A549 (cell line): ENCODE results near the gene SPDL1. TPM values are rescaled to one million over a fixed set of nuclear protein-coding genes. Genes with fewer than 3 reads are reported as not detected.

ENCODE experiments used
- ATAC-seq, 2 experiments: fragments of 200-7000 bp in 1 of 2; fragments of >200 bp in 1 of 2; cut with Nextera tagmentation in 1 of 2; cut with Tn5 transposase in 1 of 2; 3 replicates each; pipeline versions ENCODE4 v1.8.0 to v1.9.1; 2018 to 2020; ENCODE audit warnings: mild to moderate bottlenecking in 1 of 2, moderate library complexity in 1 of 2
- CTCF ChIA-PET: fragments of 300-600 bp; sonication (Branson Sonifier 250); formaldehyde crosslinking; extraction: SDS; loops from one replicate; lab custom pipeline; 2021; ENCODE audit warnings: antibody characterized with exemption, inconsistent platforms; lab: Yijun Ruan, JAX
- POLR2A ChIA-PET: fragments of 350-600 bp; formaldehyde crosslinking; extraction: SDS; loops from one replicate; lab custom pipeline; 2021; ENCODE audit warnings: antibody characterized with exemption, inconsistent platforms; lab: Yijun Ruan, JAX
- DNase-seq, 2 experiments: peaks; one replicate each; pipeline versions ENCODE4 v3.0.0 to v3.0.0-alpha.2; 2011 to 2016; ENCODE audit warnings: low read depth in 1 of 2, low spot score in 1 of 2
- FAIRE-seq: peaks from 2 replicates; lab custom pipeline; 2011; peaks lifted over from hg19 to GRCh38; lab: Jason Lieb, UNC
- H3K27ac ChIP-seq, 2 experiments: fragments of >200 bp; sonication (Bioruptor Twin); formaldehyde crosslinking; 3 replicates each; pipeline ENCODE4 v1.5.1; 2016 to 2017
- H3K4me1 ChIP-seq: fragments of >200 bp; sonication (Bioruptor Twin); formaldehyde crosslinking; 3 replicates; pipeline ENCODE4 v1.6.1; 2016
- H3K4me2 ChIP-seq: fragments of >200 bp; sonication (Bioruptor Twin); formaldehyde crosslinking; 3 replicates; pipeline ENCODE4 v1.6.1; 2016
- H3K4me3 ChIP-seq: fragments of >200 bp; sonication (Bioruptor Twin); formaldehyde crosslinking; 3 replicates; pipeline ENCODE4 v1.5.1; 2016
- H3K9me3 ChIP-seq: fragments of >200 bp; sonication (Bioruptor Twin); formaldehyde crosslinking; 3 replicates; pipeline ENCODE4 v1.6.1; 2016
- CBX2 ChIP-seq: fragments of 200-600 bp; sonication (generic); IDR thresholded peaks from 2 replicates; pipeline ENCODE4 v1.6.1; 2016; ENCODE audit warnings: low read depth, mild to moderate bottlenecking, borderline replicate concordance
- CBX8 ChIP-seq: fragments of 200-600 bp; sonication (generic); IDR thresholded peaks from 2 replicates; pipeline ENCODE4 v1.6.1; 2016
- CEBPB ChIP-seq, 2 experiments: fragments of >200 bp in 1 of 2; sonication (Bioruptor Twin) in 1 of 2; formaldehyde crosslinking in 1 of 2; IDR thresholded peaks; 2 replicates each; pipeline ENCODE4 v1.6.1; 2012 to 2016
- CHD4 ChIP-seq: fragments of 200-600 bp; sonication (generic); IDR thresholded peaks from 2 replicates; pipeline ENCODE4 v1.6.1; 2016; ENCODE audit warnings: antibody characterized with exemption, mild to moderate bottlenecking, borderline replicate concordance
- EHF ChIP-seq: fragments of 250-450 bp; sonication (Bioruptor Pico); IDR thresholded peaks from 2 replicates; pipeline ENCODE4 v1.5.0; 2020; ENCODE audit warnings: mild to moderate bottlenecking
- EP300 ChIP-seq, 2 experiments: fragments of >200 bp; sonication (Bioruptor Twin); formaldehyde crosslinking; IDR thresholded peaks; 2 replicates in 1 of 2; 3 replicates in 1 of 2; pipeline ENCODE4 v1.6.1; 2016 to 2017
- FOSB ChIP-seq: fragments of 250-450 bp; sonication (Bioruptor Pico); IDR thresholded peaks from 2 replicates; pipeline ENCODE4 v1.5.0; 2020; ENCODE audit warnings: mild to moderate bottlenecking, moderate library complexity
- FOSL2 ChIP-seq, 2 experiments: fragments of 450-650 bp in 1 of 2; fragments of >200 bp in 1 of 2; sonication (Bioruptor Twin) in 1 of 2; formaldehyde crosslinking; IDR thresholded peaks; 2 replicates each; pipeline versions ENCODE4 v1.5.0 to v1.6.1; 2016 to 2020; ENCODE audit warnings: mild to moderate bottlenecking in 1 of 2, moderate library complexity in 1 of 2
- HDAC2 ChIP-seq: fragments of 200-600 bp; sonication (generic); IDR thresholded peaks from 2 replicates; pipeline ENCODE4 v1.6.1; 2016
- MAFK ChIP-seq: fragments of 450-650 bp; IDR thresholded peaks from 2 replicates; pipeline ENCODE4 v1.6.1; 2014; ENCODE audit not compliant: partially characterized antibody
- MYC ChIP-seq: IDR thresholded peaks from 2 replicates; pipeline ENCODE4 v1.6.1; 2012; ENCODE audit warnings: mild to moderate bottlenecking, inconsistent platforms, low read length, improper control_type of control experiment, borderline replicate concordance
- NFE2L2 ChIP-seq: fragments of 150-350 bp; conservative IDR thresholded peaks from 2 replicates; pipeline ENCODE4 v1.6.1; 2014; ENCODE audit warnings: low read length
- NR3C1 ChIP-seq: fragments of >200 bp; sonication (Bioruptor Twin); formaldehyde crosslinking; IDR thresholded peaks from 3 replicates; pipeline ENCODE4 v1.6.1; 2017
- RARB ChIP-seq: fragments of 250-450 bp; sonication (Bioruptor Pico); IDR thresholded peaks from 2 replicates; pipeline ENCODE4 v1.8.0; 2021; ENCODE audit warnings: mild to moderate bottlenecking, moderate library complexity
- RCOR1 ChIP-seq: fragments of 150-350 bp; IDR thresholded peaks from 2 replicates; pipeline ENCODE4 v1.6.1; 2014; ENCODE audit warnings: antibody characterized with exemption, low read length, low read depth
- TP53 ChIP-seq: fragments of 250-450 bp; sonication (Bioruptor Pico); IDR thresholded peaks from 2 replicates; pipeline ENCODE4 v1.5.0; 2021; ENCODE audit warnings: mild to moderate bottlenecking, moderate library complexity
- ZFP36 ChIP-seq: fragments of 450-650 bp; IDR thresholded peaks from 2 replicates; pipeline ENCODE4 v1.6.1; 2014; ENCODE audit warnings: borderline replicate concordance; ENCODE audit not compliant: partially characterized antibody
- ZSCAN20 ChIP-seq: fragments of 250-450 bp; sonication (Bioruptor Pico); IDR thresholded peaks from 2 replicates; pipeline ENCODE4 v1.8.0; 2022; ENCODE audit warnings: mild to moderate bottlenecking, moderate library complexity
- WGBS: methylation state at CpG from one replicate; pipeline ENCODE4 v1.1.6; 2017; ENCODE audit errors: missing lambda C conversion rate; 5-methylcytosine and 5-hydroxymethylcytosine counted together
- polyA plus RNA-seq, 4 experiments: library from polyadenylated mRNA; depleted of rRNA in 3 of 4; stranded (reverse); fragments of >200 nt; fragmentation: RNase III in 1 of 4; extraction: RNeasy Plus Mini Kit Qiagen cat#74134 plus additional on column Dnase treatment in 1 of 4; gene quantifications; 2 replicates in 3 of 4; 3 replicates in 1 of 4; pipeline ENCODE4 v1.2.3, GENCODE V29; 2011 to 2017
- TF ChIP-seq, protein P1 (sequence below): IDR thresholded peaks from 2 replicates; pipeline ENCODE4 v1.6.1; 2012; ENCODE audit warnings: low read depth, borderline replicate concordance
- TF ChIP-seq, protein P2 (sequence below): IDR thresholded peaks from 2 replicates; pipeline ENCODE4 v1.6.1; 2012
- TF ChIP-seq, protein P3 (sequence below): fragments of 200-600 bp; sonication (generic); IDR thresholded peaks from 2 replicates; pipeline ENCODE4 v1.6.1; 2016; ENCODE audit warnings: antibody characterized with exemption, mild to moderate bottlenecking, moderate library complexity

The SPDL1 gene
- polyA plus RNA-seq, 2 of the 4 experiments (the other 2 are of a cell fraction): 100 to 103 TPM

DNA sequence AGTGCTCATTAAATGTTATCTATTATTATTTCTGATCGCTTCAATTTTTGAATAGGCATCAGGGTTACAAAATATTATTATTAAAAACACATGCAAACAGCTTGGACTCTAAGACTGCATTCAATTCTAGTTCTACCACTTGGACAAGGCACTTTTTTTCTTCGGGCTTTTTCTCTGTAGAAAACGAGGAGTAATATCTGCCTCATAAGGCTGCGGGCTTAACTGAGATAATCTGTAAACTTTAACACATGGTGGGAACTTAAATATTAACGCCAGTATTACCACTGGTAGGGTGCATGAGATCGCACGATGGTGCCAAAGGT, 511 bp upstream of the SPDL1 start:
- DNase-seq: no peak
- Histone ChIP-seq H3K27ac (peak overlapping the region; percentile 84 to 95), H3K4me3 (peak overlapping the region; percentile 83), H3K4me2 (peak overlapping the region; percentile 96), H3K9me3 (no peaks in the 10 kb centered on the region), H3K4me1 (peaks cover 33% of the 10 kb centered on the region)
- FAIRE-seq: no peak
- POLR2A ChIA-PET: interaction anchor here (0.7 to 1.9 kb wide), 4 partner anchors 11 to 1077 kb away, joined by 3 to 19 read pairs (median 6); no protein-coding TSS in a partner anchor
- CTCF ChIA-PET: interaction anchor here (0.6 to 1.4 kb wide), 6 partner anchors 398 to 903 kb away, joined by 3 to 6 read pairs (median 4); partner anchors contain the start of gene INSYN2B
- peak; percentile 26 to 60; a peak in 3 of 6 replicates for ATAC-seq
- TF ChIP-seq RARB (CRISPR knock-in tag) (no peak), NFE2L2 (no peak), CBX8 (no peak)
- TF ChIP-seq, protein P1, sequence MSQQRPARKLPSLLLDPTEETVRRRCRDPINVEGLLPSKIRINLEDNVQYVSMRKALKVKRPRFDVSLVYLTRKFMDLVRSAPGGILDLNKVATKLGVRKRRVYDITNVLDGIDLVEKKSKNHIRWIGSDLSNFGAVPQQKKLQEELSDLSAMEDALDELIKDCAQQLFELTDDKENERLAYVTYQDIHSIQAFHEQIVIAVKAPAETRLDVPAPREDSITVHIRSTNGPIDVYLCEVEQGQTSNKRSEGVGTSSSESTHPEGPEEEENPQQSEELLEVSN: 0 out of 2 replicates have a peak, but pooled peaks have one; percentile 49
- TF ChIP-seq, protein P2, sequence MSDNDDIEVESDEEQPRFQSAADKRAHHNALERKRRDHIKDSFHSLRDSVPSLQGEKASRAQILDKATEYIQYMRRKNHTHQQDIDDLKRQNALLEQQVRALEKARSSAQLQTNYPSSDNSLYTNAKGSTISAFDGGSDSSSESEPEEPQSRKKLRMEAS: 0 out of 2 replicates have a peak, but pooled peaks have one; percentile 27
- 2% methylated on average over 7 of the region's 7 CpGs for WGBS

DNA sequence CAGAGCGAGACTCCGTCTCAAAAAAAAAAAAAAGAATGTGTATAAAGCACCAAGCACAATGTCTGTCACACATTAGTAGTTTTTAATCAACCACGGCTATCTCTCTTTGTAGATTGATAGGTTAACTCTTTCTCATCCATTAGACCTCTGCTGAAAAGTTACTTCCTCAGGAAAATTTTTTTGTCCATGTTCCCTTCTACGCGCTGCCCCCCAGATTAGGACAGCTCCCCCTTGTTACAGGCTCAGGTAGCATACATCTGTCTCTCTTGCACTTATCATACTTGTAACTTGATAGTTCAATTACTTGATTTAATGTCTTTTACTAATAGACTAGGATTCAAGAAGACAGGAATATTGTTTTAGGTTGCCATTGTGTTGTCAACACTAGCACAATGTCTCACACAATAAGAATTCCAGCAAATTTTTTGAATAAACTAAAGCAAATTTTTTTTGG, 1.5 kb downstream of the SPDL1 start:
- Histone ChIP-seq H3K27ac (peak overlapping the region; percentile 84 to 95), H3K9me3 (no peaks in the 10 kb centered on the region), H3K4me3 (peak overlapping the region; percentile 83), H3K4me2 (peak overlapping the region; percentile 89), H3K4me1 (peaks cover 48% of the 10 kb centered on the region)
- CTCF ChIA-PET: interaction anchor here (0.6 to 1.2 kb wide), 6 partner anchors 47 to 904 kb away, joined by 3 to 6 read pairs (median 3); partner anchors contain the start of gene INSYN2B
- FAIRE-seq: no peak
- 29% methylated on average over 5 of the region's 5 CpGs for WGBS
- DNase-seq: no peak
- POLR2A ChIA-PET: interaction anchor here (1.9 kb wide), 1 partner anchor 9 kb away, joined by 7 read pairs; no protein-coding TSS in a partner anchor
- TF ChIP-seq ZFP36: no peak
- TF ChIP-seq CBX2: no peak
- TF ChIP-seq RCOR1: no peak
- TF ChIP-seq CHD4: no peak
- no peak for TF ChIP-seq EHF
- TF ChIP-seq FOSL2 (IDR thresholded peaks at IDR 0.05): no peak
- no peak for TF ChIP-seq FOSL2 (CRISPR knock-in tag; IDR thresholded peaks at IDR 0.05)
- TF ChIP-seq, protein P2: 0 out of 2 replicates have a peak, but pooled peaks have one; percentile 32
- no peak for TF ChIP-seq NR3C1
- ATAC-seq: no peak

DNA sequence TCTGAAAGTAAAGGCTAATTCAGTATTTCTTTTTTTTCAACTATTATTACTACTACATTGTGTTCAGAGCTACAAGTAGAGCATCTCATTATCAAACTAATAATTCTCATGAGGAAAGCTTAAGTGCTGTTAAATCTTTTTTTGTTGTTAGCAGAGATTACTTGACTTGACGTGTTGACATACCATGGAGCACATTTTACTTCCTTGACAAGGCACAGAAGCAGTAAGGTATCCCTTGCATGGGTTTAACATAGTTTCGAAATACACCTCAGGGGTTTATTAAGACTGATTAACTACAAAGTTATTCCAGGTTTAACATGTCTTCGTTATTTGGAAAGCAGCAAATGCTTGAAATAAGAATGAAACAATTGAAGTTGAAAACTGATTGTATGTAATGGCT, 7.0 kb downstream of the SPDL1 start:
- Histone ChIP-seq H3K4me2 (peak overlapping the region; percentile 68; the same call in 2 of the 3 replicates), H3K4me1 (peaks cover 94% of the 10 kb centered on the region), H3K9me3 (no peaks in the 10 kb centered on the region), H3K27ac (peak overlapping the region in 1 of 2 experiments; percentile 65; a peak in 1 of 6 replicates), H3K4me3 (no peak overlapping the region)
- ChIA-PET POLR2A (no interaction called here), CTCF (no interaction called here)
- no peak for DNase-seq
- WGBS: 78% methylated on average over 3 of the region's 3 CpGs
- peak; percentile 36 for FAIRE-seq
- TF ChIP-seq HDAC2 (no peak), CEBPB (IDR thresholded peaks at IDR 0.05) (peak in 1 of 2 experiments; percentile 30; a peak in 1 of 4 replicates), TP53 (CRISPR knock-in tag) (no peak)
- no peak for ATAC-seq

DNA sequence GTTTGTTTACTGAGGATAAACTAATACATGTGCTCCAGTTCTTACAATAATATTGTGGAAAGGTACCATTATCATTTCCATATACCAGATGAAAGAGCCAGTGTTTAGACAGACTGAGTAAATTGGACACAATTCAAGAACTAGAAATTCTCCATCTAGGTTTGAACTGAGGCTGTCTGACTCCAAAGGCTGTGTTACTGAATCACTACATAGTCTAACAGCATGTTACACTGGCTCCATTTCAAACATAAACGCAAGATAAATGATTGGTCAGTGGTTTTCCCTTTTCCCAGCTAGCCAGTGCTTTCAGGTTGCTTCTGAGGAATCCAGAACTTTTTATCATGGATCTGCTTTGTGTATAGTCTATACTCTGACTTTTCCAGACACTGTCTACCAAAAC, 8.1 kb downstream of the SPDL1 start:
- ChIA-PET POLR2A (interaction anchor here (1.1 to 1.2 kb wide), 2 partner anchors 8 to 105 kb away, joined by 3 to 4 read pairs; no protein-coding TSS in a partner anchor), CTCF (interaction anchor here (1.2 kb wide), 1 partner anchor 11 kb away, joined by 5 read pairs; no protein-coding TSS in a partner anchor)
- TF ChIP-seq FOSB (CRISPR knock-in tag) (no peak), ZSCAN20 (CRISPR knock-in tag) (no peak), EP300 (IDR thresholded peaks at IDR 0.05) (no peak), MYC (no peak), MAFK (peak; percentile 10)
- TF ChIP-seq, protein P3, sequence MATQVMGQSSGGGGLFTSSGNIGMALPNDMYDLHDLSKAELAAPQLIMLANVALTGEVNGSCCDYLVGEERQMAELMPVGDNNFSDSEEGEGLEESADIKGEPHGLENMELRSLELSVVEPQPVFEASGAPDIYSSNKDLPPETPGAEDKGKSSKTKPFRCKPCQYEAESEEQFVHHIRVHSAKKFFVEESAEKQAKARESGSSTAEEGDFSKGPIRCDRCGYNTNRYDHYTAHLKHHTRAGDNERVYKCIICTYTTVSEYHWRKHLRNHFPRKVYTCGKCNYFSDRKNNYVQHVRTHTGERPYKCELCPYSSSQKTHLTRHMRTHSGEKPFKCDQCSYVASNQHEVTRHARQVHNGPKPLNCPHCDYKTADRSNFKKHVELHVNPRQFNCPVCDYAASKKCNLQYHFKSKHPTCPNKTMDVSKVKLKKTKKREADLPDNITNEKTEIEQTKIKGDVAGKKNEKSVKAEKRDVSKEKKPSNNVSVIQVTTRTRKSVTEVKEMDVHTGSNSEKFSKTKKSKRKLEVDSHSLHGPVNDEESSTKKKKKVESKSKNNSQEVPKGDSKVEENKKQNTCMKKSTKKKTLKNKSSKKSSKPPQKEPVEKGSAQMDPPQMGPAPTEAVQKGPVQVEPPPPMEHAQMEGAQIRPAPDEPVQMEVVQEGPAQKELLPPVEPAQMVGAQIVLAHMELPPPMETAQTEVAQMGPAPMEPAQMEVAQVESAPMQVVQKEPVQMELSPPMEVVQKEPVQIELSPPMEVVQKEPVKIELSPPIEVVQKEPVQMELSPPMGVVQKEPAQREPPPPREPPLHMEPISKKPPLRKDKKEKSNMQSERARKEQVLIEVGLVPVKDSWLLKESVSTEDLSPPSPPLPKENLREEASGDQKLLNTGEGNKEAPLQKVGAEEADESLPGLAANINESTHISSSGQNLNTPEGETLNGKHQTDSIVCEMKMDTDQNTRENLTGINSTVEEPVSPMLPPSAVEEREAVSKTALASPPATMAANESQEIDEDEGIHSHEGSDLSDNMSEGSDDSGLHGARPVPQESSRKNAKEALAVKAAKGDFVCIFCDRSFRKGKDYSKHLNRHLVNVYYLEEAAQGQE: no peak
- DNase-seq: peak in 1 of 2 experiments; percentile 38
- H3K27ac ChIP-seq: peak overlapping the region; percentile 65 to 82
- H3K4me2 ChIP-seq: peak overlapping the region; percentile 68
- H3K9me3 ChIP-seq: no peaks in the 10 kb centered on the region
- peak; percentile 46 for FAIRE-seq
- ATAC-seq: peak; percentile 63 to 69; a peak in 5 of 6 replicates
- 0% methylated on average over 1 of the region's 1 CpG for WGBS
- no peak overlapping the region for H3K4me3 ChIP-seq
- H3K4me1 ChIP-seq: peaks cover 89% of the 10 kb centered on the region
